ENCODE data around the gene CRKL. TPM values are rescaled to one million over a fixed set of nuclear protein-coding genes. Genes with fewer than 3 reads are reported as not detected.

Gene CRKL
- total RNA-seq, 1 experiment from 2014 or later, result 87.7 TPM

GRCh38 chr22:20953342-20953608 is 36.1 kb downstream of the CRKL start:
- TF ChIP-seq CBX3 (IDR thresholded peaks at IDR 0.05; ENCODE audit: low read depth) (no peak), SIN3A (IDR thresholded peaks at IDR 0.05; ENCODE audit: low read depth) (no peak), SP1 (IDR thresholded peaks at IDR 0.05; ENCODE audit: low read depth) (no peak), RAD21 (IDR thresholded peaks at IDR 0.05; ENCODE audit: low read depth) (no peak), JUND (IDR thresholded peaks at IDR 0.05) (no peak), POLR2AphosphoS5 (IDR thresholded peaks at IDR 0.05; ENCODE audit: low read depth, low read length) (no peak), EZH2 (IDR thresholded peaks at IDR 0.05) (no peak), ELF1 (IDR thresholded peaks at IDR 0.05; ENCODE audit: borderline replicate concordance, low read depth) (no peak), ZNF274 (IDR thresholded peaks at IDR 0.05; ENCODE audit: low read depth, low read length) (no peak), CEBPB (IDR thresholded peaks at IDR 0.05; ENCODE audit: low read depth) (no peak), ATF3 (IDR thresholded peaks at IDR 0.05) (no peak), MAX (IDR thresholded peaks at IDR 0.05) (no peak), EGR1 (IDR thresholded peaks at IDR 0.05; ENCODE audit: low read depth) (no peak), EZH2phosphoT487 (IDR thresholded peaks at IDR 0.05; ENCODE audit: borderline replicate concordance) (no peak), ZFX (IDR thresholded peaks at IDR 0.05) (no peak), TCF7L2 (IDR thresholded peaks at IDR 0.05; ENCODE audit: borderline replicate concordance, extremely low read depth, insufficient read depth, insufficient read length) (no peak)
- Histone ChIP-seq H2AFZ (ENCODE audit: low read depth, low read length, poor library complexity, severe bottlenecking) (no peak overlapping the region), H3K4me1 (ENCODE audit: control insufficient read depth in 1 of 2, insufficient read depth in 2 of 2, low read length in 2 of 2) (peaks cover 11 to 35% of the 10 kb centered on the region in 2 experiments), H3K9ac (ENCODE audit: low read length) (no peak overlapping the region), H3K9me2 (ENCODE audit: insufficient read depth) (no peaks in the 10 kb centered on the region), H3K4me3 (replicated peaks in 1 of 2; ENCODE audit: low read depth in 1 of 2, low read length in 2 of 2) (no peak overlapping the region), H3K9me3 (ENCODE audit: control insufficient read depth in 1 of 2, insufficient read depth in 1 of 2, low read depth in 1 of 2, low read length in 2 of 2) (no peaks in the 10 kb centered on the region), H3K36me3 (ENCODE audit: control insufficient read depth in 1 of 2, insufficient read depth in 2 of 2, low read length in 2 of 2) (peaks cover 25 to 43% of the 10 kb centered on the region in 2 experiments; a peak in 3 of 4 replicates), H3K27me3 (ENCODE audit: insufficient read depth, low read length) (no peaks in the 10 kb centered on the region), H4K20me1 (ENCODE audit: insufficient read depth) (peaks cover 9% of the 10 kb centered on the region; the same call in 1 of the 2 replicates), H3K79me2 (ENCODE audit: insufficient read depth, low read length) (peaks cover 67% of the 10 kb centered on the region), H3K4me2 (ENCODE audit: low read length) (no peak overlapping the region), H3K27ac (ENCODE audit: low read depth, low read length) (no peak overlapping the region)
- CTCF ChIA-PET, result no interaction called here
- ATAC-seq, result no peak
- BruUV-seq (replicated peaks), result no TSS peak
- DNase-seq (ENCODE audit: low read depth, low spot score), result no peak
- POLR2A ChIA-PET, result no interaction called here
- RAD21 ChIA-PET (ENCODE audit: low non-redundant PET in 1 of 2, low total read pairs in 2 of 2, uncharacterized antibody in 2 of 2, unreplicated experiment in 2 of 2), result no interaction called here
- intact Hi-C loops (cut with micrococcal nuclease), result no loop called here

All from HCT116 (cell line).